ENCODE data around the gene NUBP2. TPM values are rescaled to one million over a fixed set of nuclear protein-coding genes. Genes with fewer than 3 reads are reported as not detected.

The NUBP2 gene, protein sequence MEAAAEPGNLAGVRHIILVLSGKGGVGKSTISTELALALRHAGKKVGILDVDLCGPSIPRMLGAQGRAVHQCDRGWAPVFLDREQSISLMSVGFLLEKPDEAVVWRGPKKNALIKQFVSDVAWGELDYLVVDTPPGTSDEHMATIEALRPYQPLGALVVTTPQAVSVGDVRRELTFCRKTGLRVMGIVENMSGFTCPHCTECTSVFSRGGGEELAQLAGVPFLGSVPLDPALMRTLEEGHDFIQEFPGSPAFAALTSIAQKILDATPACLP
- 35.9 and 66.3 TPM in 2 replicates for total RNA-seq (2014; rRNA removed; shearing (Covaris generic); ENCODE audit: low replicate concordance)

DNA sequence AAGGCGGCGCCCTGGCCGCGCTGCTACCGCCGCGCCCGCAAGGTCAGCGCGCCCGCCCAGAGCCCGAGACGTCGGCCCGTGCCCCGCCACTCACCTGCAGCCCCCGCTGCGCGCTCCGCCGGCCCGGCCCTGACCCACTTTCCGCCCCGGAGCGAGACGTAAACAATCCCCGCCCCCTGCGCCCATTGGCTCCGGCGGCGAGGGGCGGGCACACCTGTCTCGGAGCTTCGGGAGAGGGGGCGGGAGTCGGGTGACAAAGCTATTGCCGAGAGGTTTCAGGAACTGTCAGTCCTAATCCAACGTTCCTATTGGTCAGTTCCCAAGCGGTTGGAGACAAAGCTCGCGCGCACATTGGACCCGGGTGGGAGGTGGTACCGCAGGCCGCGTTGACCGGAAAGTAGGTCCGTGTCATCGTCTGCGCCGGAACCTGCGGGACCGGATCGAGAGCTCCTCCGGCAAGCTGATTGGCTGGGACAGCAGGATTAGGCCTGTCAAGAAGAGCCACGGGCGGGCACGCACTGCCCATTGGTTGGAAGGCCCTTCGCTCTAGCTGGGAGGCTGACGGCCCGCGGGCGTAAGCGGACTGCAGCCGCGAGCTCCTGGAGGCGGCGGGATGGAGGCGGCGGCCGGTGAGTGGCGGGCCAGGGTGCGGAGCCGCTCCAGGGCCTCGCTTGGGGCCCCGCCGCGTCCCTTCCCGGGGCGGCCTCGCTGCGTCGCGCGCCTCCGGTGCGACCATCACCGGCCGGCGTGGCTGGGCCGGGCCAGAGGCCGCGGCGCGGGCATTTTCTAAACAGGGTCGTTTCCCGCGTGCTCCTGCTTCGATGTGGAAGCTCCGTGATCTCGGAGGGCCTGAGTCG, at the start of gene NUBP2, which contains the start of gene SPSB3:
NUBP2 (plus strand) TSS at position 553 of the 857 bp plus-strand sequence; CDS start at position 614, 61 bp downstream.
SPSB3 (minus strand) TSS at position 164 of the 857 bp plus-strand sequence. CDS start 1,088 bp downstream, outside the sequence.
- Histone ChIP-seq H3K9me2 (replicated peaks; ENCODE audit: insufficient read depth, low read length) (no peaks in the 10 kb centered on the region), H3K9me3 (ENCODE audit: low read length) (no peaks in the 10 kb centered on the region), H3K27ac (ENCODE audit: low read length) (peak within 1 kb of the TSS; percentile 32; the same call in 1 of the 2 replicates), H4K20me1 (ENCODE audit: insufficient read depth, low read depth, low read length) (peaks cover 27% of the 10 kb centered on the region), H3K4me3 (ENCODE audit: low read length) (peak within 1 kb of the TSS; percentile 98), H3K27me3 (ENCODE audit: low read length) (no peaks in the 10 kb centered on the region), H3K4me2 (ENCODE audit: low read depth, low read length, poor library complexity, severe bottlenecking) (peak within 1 kb of the TSS; percentile 90), H3K9ac (ENCODE audit: low read length) (peak within 1 kb of the TSS; percentile 92), H3K36me3 (ENCODE audit: insufficient read depth, low read length) (no peaks in the 10 kb centered on the region), H3K79me2 (ENCODE audit: low read length) (peaks cover 40% of the 10 kb centered on the region), H2AFZ (ENCODE audit: low read length) (no peak within 1 kb of the TSS), H3K4me1 (ENCODE audit: low read length) (peaks cover 20% of the 10 kb centered on the region)
- peak; percentile 100 for DNase-seq

DNA sequence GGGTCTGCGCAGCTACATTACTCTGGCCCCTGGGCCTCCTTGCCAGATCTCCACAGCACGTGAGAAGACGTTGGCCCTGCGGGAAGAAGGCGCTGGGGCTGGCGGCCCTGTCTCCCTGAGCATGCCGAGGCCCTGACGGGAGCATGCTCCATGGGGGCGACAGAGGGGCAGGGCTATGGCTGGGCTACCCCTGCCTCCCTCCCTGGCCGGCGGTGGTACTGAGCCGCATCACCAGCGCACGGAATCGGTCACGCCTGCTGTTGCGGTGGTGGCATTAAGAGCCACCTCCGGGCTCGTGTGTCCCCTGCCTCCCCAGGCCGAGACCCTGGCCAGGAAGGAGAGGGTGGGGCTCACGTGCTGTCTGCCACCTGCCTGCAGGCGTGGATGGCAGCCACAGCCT, 48.6 kb upstream of the NUBP2 start:
- DNase-seq = no peak
- peaks cover 4% of the 10 kb centered on the region; the same call in 1 of the 2 replicates for H3K9me3 ChIP-seq (ENCODE audit: low read length)
- no peaks in the 10 kb centered on the region for H3K27me3 ChIP-seq (ENCODE audit: low read length)
- no peak overlapping the region for H3K27ac ChIP-seq (ENCODE audit: low read length)
- H3K4me3 ChIP-seq (ENCODE audit: low read length) = no peak overlapping the region
- H3K9ac ChIP-seq (ENCODE audit: low read length) = no peak overlapping the region
- H3K79me2 ChIP-seq (ENCODE audit: low read length) = peaks cover 3% of the 10 kb centered on the region; the same call in 1 of the 2 replicates
- peaks cover 32% of the 10 kb centered on the region; the same call in 1 of the 2 replicates for H3K36me3 ChIP-seq (ENCODE audit: insufficient read depth, low read length)
- no peak overlapping the region for H3K4me2 ChIP-seq (ENCODE audit: low read depth, low read length, poor library complexity, severe bottlenecking)
- no peaks in the 10 kb centered on the region for H3K9me2 ChIP-seq (replicated peaks; ENCODE audit: insufficient read depth, low read length)
- no peak overlapping the region for H2AFZ ChIP-seq (ENCODE audit: low read length)
- H3K4me1 ChIP-seq (ENCODE audit: low read length) = no peaks in the 10 kb centered on the region
- no peaks in the 10 kb centered on the region for H4K20me1 ChIP-seq (ENCODE audit: insufficient read depth, low read depth, low read length)

DNA sequence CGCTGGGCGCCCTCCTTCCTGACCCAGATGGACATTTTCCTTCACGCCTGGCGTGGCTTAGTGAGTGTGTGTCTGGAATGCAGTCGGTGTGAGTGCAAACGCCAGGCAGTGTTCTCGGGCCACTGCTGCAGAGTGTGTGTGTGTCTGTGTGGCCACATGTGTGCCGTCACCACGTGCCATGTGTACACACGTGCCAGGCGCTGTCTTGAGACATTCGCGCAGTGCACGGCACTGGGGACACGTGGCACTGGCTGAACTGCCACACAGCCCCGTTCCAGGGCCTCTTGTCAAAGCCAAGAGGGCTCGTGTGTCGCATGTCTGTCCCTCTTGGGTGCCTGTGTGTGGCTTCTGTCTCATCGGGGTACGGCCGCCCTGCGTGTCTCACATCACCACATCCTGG, 47.9 kb upstream of the NUBP2 start:
- no peaks in the 10 kb centered on the region for H3K9me2 ChIP-seq (replicated peaks; ENCODE audit: insufficient read depth, low read length)
- no peak for DNase-seq
- H3K79me2 ChIP-seq (ENCODE audit: low read length) = peaks cover 3% of the 10 kb centered on the region; the same call in 1 of the 2 replicates
- H3K9ac ChIP-seq (ENCODE audit: low read length) = no peak overlapping the region
- peaks cover 4% of the 10 kb centered on the region; the same call in 1 of the 2 replicates for H3K9me3 ChIP-seq (ENCODE audit: low read length)
- no peak overlapping the region for H3K27ac ChIP-seq (ENCODE audit: low read length)
- no peak overlapping the region for H3K4me3 ChIP-seq (ENCODE audit: low read length)
- peaks cover 32% of the 10 kb centered on the region; the same call in 1 of the 2 replicates for H3K36me3 ChIP-seq (ENCODE audit: insufficient read depth, low read length)
- H4K20me1 ChIP-seq (ENCODE audit: insufficient read depth, low read depth, low read length) = no peaks in the 10 kb centered on the region
- no peak overlapping the region for H2AFZ ChIP-seq (ENCODE audit: low read length)
- no peaks in the 10 kb centered on the region for H3K4me1 ChIP-seq (ENCODE audit: low read length)
- no peak overlapping the region for H3K4me2 ChIP-seq (ENCODE audit: low read depth, low read length, poor library complexity, severe bottlenecking)
- no peaks in the 10 kb centered on the region for H3K27me3 ChIP-seq (ENCODE audit: low read length)

DNA sequence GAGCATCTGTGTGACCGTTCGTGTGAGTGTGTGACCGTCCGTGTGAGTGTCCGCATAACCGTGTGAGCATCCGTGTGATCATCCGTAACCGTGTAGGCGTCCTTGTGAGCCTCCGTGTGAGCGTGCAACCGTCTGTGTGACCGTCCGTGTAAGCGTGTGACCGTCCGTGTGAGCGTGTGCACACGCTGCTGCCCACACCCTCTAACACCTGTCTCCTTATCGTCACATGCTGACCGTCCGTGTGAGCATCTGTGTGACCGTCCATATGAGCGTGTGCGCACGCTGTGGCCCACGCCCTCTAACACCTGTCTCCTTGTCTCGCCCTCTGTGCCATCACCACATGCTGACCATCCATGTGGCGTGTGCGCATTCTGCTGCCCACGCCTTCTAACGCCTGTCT, 42.5 kb upstream of the NUBP2 start:
- Histone ChIP-seq H3K36me3 (ENCODE audit: insufficient read depth, low read length) (no peaks in the 10 kb centered on the region), H3K4me2 (ENCODE audit: low read depth, low read length, poor library complexity, severe bottlenecking) (no peak overlapping the region), H3K9me3 (ENCODE audit: low read length) (peaks cover 4% of the 10 kb centered on the region; the same call in 1 of the 2 replicates), H3K79me2 (ENCODE audit: low read length) (no peaks in the 10 kb centered on the region), H3K9me2 (replicated peaks; ENCODE audit: insufficient read depth, low read length) (no peaks in the 10 kb centered on the region), H3K27ac (ENCODE audit: low read length) (no peak overlapping the region), H4K20me1 (ENCODE audit: insufficient read depth, low read depth, low read length) (no peaks in the 10 kb centered on the region), H2AFZ (ENCODE audit: low read length) (no peak overlapping the region), H3K27me3 (ENCODE audit: low read length) (no peaks in the 10 kb centered on the region), H3K4me1 (ENCODE audit: low read length) (no peaks in the 10 kb centered on the region), H3K9ac (ENCODE audit: low read length) (no peak overlapping the region), H3K4me3 (ENCODE audit: low read length) (no peak overlapping the region)
- no peak for DNase-seq

DNA sequence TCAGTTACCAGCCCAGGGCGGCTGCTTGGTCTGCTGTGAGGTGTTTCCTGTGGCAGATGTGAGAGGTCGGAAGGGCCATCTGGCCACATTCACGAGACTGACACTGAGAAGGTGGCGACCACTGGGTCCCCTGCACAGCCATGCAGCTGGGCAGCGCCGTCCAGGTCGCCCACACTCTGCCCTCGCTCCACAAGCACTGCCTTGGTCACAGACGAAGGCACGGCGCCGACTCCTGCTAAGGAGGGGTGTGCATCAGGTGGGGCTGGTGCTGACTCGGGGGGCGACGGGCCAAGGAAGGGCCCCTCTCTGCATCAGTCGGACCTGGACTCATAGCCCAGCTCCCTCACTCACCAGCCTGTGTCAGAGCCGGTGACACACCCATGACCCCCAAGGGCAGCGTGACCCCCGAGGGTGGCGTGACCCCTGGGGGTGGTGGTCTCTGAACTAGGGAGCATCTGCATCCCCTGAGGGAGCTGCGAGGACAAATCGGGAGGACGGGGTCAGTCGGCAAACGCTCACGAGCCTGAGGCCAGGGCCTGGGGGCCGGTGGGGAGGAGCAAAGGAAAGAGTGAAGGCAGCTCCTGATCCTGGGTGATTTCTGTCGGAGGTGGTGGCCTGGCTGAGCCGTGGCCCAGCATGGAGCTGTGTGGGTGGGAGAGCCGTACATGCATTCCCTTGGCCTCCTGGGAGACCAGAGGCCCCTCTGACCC, 41.8 kb upstream of the NUBP2 start:
- H4K20me1 ChIP-seq (ENCODE audit: insufficient read depth, low read depth, low read length) = no peaks in the 10 kb centered on the region
- H2AFZ ChIP-seq (ENCODE audit: low read length) = no peak overlapping the region
- H3K79me2 ChIP-seq (ENCODE audit: low read length) = no peaks in the 10 kb centered on the region
- H3K4me2 ChIP-seq (ENCODE audit: low read depth, low read length, poor library complexity, severe bottlenecking) = no peak overlapping the region
- no peaks in the 10 kb centered on the region; the same call in 1 of the 2 replicates for H3K9me3 ChIP-seq (ENCODE audit: low read length)
- H3K27ac ChIP-seq (ENCODE audit: low read length) = no peak overlapping the region
- H3K9ac ChIP-seq (ENCODE audit: low read length) = no peak overlapping the region
- no peaks in the 10 kb centered on the region for H3K9me2 ChIP-seq (replicated peaks; ENCODE audit: insufficient read depth, low read length)
- H3K36me3 ChIP-seq (ENCODE audit: insufficient read depth, low read length) = no peaks in the 10 kb centered on the region
- H3K4me3 ChIP-seq (ENCODE audit: low read length) = no peak overlapping the region
- no peaks in the 10 kb centered on the region for H3K27me3 ChIP-seq (ENCODE audit: low read length)
- DNase-seq = no peak
- H3K4me1 ChIP-seq (ENCODE audit: low read length) = no peaks in the 10 kb centered on the region

DNA sequence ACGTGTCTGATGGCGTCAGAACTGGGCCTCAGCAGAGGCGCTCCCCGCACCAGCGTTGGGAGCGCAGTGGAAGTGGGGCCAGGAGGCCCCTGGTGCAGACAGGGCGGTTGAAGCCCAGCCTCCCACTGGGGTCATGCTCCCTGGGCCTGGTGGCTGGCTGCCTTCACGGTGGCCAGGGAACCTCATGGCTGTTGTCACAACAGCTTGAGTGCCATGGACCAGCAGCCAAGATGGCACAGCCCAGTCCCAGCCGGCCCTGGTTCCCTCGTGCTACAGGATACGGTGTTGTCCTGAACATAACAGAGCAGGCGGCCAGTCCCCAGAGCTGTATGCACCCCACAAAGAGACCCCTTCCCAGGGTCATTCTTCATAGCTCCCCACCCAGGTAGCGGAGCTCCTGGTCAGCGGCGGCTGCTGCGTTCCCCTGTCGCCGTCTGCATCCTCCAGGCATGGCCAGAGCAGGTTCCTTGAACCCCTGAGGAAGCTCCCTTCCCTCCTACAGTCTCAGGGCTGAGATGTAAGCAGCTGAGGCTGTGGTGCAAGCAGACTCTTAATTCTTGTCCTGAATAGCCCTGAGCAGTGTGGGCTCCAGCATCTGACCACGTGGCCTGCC, 41.1 kb upstream of the NUBP2 start:
- Histone ChIP-seq H3K9me2 (replicated peaks; ENCODE audit: insufficient read depth, low read length) (no peaks in the 10 kb centered on the region), H3K9ac (ENCODE audit: low read length) (no peak overlapping the region), H3K9me3 (ENCODE audit: low read length) (no peaks in the 10 kb centered on the region; the same call in 1 of the 2 replicates), H3K4me2 (ENCODE audit: low read depth, low read length, poor library complexity, severe bottlenecking) (no peak overlapping the region), H3K79me2 (ENCODE audit: low read length) (no peaks in the 10 kb centered on the region), H3K27ac (ENCODE audit: low read length) (no peak overlapping the region), H4K20me1 (ENCODE audit: insufficient read depth, low read depth, low read length) (no peaks in the 10 kb centered on the region), H3K4me1 (ENCODE audit: low read length) (no peaks in the 10 kb centered on the region), H2AFZ (ENCODE audit: low read length) (no peak overlapping the region), H3K36me3 (ENCODE audit: insufficient read depth, low read length) (no peaks in the 10 kb centered on the region), H3K4me3 (ENCODE audit: low read length) (no peak overlapping the region), H3K27me3 (ENCODE audit: low read length) (no peaks in the 10 kb centered on the region)
- no peak for DNase-seq

DNA sequence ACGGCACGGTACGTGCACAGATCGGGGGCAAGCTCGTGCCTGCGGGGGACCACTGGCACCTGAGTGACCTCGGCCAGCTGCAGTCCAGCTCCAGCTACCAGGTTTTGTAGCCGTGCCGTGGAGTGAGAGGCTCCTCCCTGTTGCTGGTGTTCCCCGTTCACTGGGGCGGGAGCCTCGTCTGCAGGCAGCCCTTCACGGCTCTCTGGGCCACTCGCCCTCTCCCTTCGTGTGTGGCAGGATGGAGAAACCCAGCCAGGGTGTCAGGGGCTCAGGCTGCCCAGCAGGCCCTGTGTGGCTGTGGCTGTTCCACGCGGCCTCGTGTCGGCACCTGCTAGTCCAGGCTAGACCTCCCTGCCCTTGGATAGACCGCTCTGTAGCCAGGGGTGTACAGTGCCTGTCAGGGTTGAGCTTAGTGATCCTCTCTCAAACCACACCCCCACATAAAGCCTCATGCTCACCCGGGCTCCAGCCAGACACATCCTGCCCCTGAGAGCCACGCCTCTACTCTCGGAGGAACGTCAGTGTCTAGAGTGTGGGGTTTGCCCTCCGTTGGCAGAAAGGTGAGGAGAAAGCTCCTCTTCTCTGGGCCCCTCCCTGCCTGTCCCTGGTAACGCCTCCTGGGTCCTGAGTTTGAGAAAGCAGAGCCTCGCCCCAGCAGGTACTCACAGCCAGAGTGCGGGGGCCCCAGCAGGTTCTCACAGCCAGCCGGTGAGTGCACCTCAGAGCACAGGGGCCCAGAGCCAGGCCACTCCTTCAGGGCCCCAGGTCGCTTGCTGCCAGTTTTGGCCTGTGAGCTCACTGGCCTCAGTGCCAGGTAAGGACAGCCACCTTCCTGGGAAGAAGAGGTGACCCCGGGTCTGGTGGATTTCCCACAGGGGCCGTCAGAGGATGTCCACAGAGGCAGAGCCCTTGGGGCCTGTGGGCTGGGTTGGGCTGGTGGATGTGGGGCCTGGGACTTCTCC, 39.1 kb upstream of the NUBP2 start:
- Histone ChIP-seq H3K9me2 (replicated peaks; ENCODE audit: insufficient read depth, low read length) (no peaks in the 10 kb centered on the region), H3K4me2 (ENCODE audit: low read depth, low read length, poor library complexity, severe bottlenecking) (no peak overlapping the region), H3K9me3 (ENCODE audit: low read length) (no peaks in the 10 kb centered on the region; the same call in 1 of the 2 replicates), H3K4me1 (ENCODE audit: low read length) (no peaks in the 10 kb centered on the region), H3K4me3 (ENCODE audit: low read length) (no peak overlapping the region), H3K9ac (ENCODE audit: low read length) (no peak overlapping the region), H2AFZ (ENCODE audit: low read length) (no peak overlapping the region), H3K27ac (ENCODE audit: low read length) (no peak overlapping the region), H3K36me3 (ENCODE audit: insufficient read depth, low read length) (no peaks in the 10 kb centered on the region), H4K20me1 (ENCODE audit: insufficient read depth, low read depth, low read length) (no peaks in the 10 kb centered on the region), H3K79me2 (ENCODE audit: low read length) (no peaks in the 10 kb centered on the region), H3K27me3 (ENCODE audit: low read length) (no peaks in the 10 kb centered on the region)
- no peak for DNase-seq
